Measurements from ENCODE around the gene NRL. TPM values are rescaled to one million over a fixed set of nuclear protein-coding genes. Genes with fewer than 3 reads are reported as not detected.

Gene NRL
- total RNA-seq, 1 experiment from 2014 or later: 0.66 TPM

DNA sequence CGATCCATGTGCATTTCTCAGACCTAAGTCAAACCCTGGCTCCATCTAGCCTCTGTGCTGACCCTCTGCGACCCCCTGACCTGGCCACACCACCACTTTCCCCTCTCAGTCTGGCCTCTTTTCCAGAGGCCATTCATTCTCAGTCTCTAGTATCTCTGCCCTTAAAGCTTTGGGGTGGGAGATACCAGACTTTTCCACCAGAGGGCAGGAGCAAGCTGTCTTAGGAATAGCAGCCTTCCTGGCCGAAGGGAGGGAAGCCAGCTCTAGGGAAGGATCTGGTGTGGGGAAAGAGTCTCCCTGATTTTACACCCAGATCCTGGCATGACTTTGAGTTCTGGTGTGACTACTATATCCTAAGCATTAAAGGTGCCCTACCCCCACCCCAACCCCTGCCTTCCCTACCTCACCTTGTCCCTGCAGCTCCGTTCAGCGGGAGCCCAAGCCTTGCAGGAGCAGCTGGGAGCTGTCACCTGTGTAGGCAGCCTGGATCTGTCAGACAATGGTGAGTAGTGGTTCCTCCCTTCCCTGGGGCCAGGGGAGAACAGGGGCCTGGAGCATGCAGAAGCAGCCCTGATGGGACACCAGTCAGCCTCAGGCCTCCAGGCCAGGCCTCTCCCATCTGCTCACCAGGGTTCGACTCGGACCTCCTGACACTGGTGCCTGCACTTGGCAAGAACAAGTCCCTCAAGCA, 56.3 kb downstream of the NRL start:
- no peaks in the 10 kb centered on the region for H4K20me1 ChIP-seq (ENCODE audit: insufficient read depth)
- ATAC-seq: peak; percentile 92
- no peaks in the 10 kb centered on the region for H3K9me3 ChIP-seq (ENCODE audit: control insufficient read depth in 1 of 2, insufficient read depth in 1 of 2, low read depth in 1 of 2, low read length in 2 of 2)
- H3K4me1 ChIP-seq (ENCODE audit: control insufficient read depth in 1 of 2, insufficient read depth in 2 of 2, low read length in 2 of 2): peaks cover 0 to 3% of the 10 kb centered on the region in 2 experiments; a peak in 1 of 4 replicates
- no peak overlapping the region for H2AFZ ChIP-seq (ENCODE audit: low read depth, low read length, poor library complexity, severe bottlenecking)
- no peak overlapping the region for H3K4me2 ChIP-seq (ENCODE audit: low read length)
- BruUV-seq (replicated peaks): no TSS peak
- no peaks in the 10 kb centered on the region for H3K9me2 ChIP-seq (ENCODE audit: insufficient read depth)
- intact Hi-C loops (cut with micrococcal nuclease): loop anchor here (1.0 to 5.0 kb wide), 5 partner anchors 32 to 239 kb away; partner anchors contain the start of genes DHRS1, IRF9 and NOP9
- H3K27me3 ChIP-seq (ENCODE audit: insufficient read depth, low read length): no peaks in the 10 kb centered on the region
- no peak overlapping the region for H3K4me3 ChIP-seq (replicated peaks in 1 of 2; ENCODE audit: low read depth in 1 of 2, low read length in 2 of 2)
- CTCF ChIA-PET: interaction anchor here (0.7 to 5.7 kb wide), 20 partner anchors 8 to 250 kb away, joined by 3 to 149 read pairs (median 6); partner anchors contain the start of genes CHMP4A, CIDEB, CPNE6 and DCAF11
- TF ChIP-seq RAD21 (IDR thresholded peaks at IDR 0.05; ENCODE audit: low read depth) (peak; percentile 95), YY1 (IDR thresholded peaks at IDR 0.05; ENCODE audit: extremely low read depth, insufficient replicate concordance, low read depth, low read length) (peak; percentile 11), CBX3 (IDR thresholded peaks at IDR 0.05; ENCODE audit: low read depth) (no peak)
- TF ChIP-seq, protein P1, sequence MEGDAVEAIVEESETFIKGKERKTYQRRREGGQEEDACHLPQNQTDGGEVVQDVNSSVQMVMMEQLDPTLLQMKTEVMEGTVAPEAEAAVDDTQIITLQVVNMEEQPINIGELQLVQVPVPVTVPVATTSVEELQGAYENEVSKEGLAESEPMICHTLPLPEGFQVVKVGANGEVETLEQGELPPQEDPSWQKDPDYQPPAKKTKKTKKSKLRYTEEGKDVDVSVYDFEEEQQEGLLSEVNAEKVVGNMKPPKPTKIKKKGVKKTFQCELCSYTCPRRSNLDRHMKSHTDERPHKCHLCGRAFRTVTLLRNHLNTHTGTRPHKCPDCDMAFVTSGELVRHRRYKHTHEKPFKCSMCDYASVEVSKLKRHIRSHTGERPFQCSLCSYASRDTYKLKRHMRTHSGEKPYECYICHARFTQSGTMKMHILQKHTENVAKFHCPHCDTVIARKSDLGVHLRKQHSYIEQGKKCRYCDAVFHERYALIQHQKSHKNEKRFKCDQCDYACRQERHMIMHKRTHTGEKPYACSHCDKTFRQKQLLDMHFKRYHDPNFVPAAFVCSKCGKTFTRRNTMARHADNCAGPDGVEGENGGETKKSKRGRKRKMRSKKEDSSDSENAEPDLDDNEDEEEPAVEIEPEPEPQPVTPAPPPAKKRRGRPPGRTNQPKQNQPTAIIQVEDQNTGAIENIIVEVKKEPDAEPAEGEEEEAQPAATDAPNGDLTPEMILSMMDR (IDR thresholded peaks at IDR 0.05 in 2 of 3, conservative IDR thresholded peaks at IDR 0.05 in 1 of 3; ENCODE audit: borderline replicate concordance in 1 of 3, insufficient read depth in 1 of 3, low read depth in 2 of 3, low read length in 2 of 3): peak; percentile 72 to 89 (median 87); a peak in 5 of 6 replicates
- POLR2A ChIA-PET: interaction anchor here (0.6 to 4.0 kb wide), 5 partner anchors 34 to 102 kb away, joined by 3 to 38 read pairs (median 9); partner anchors contain the start of genes DCAF11, IRF9, NRL and PCK2
- no peaks in the 10 kb centered on the region for H3K36me3 ChIP-seq (ENCODE audit: control insufficient read depth in 1 of 2, insufficient read depth in 2 of 2, low read length in 2 of 2)
- no peaks in the 10 kb centered on the region for H3K79me2 ChIP-seq (ENCODE audit: insufficient read depth, low read length)
- no peak overlapping the region for H3K9ac ChIP-seq (ENCODE audit: low read length)
- H3K27ac ChIP-seq (ENCODE audit: low read depth, low read length): no peak overlapping the region
- RAD21 ChIA-PET (ENCODE audit: low non-redundant PET in 1 of 2, low total read pairs in 2 of 2, uncharacterized antibody in 2 of 2, unreplicated experiment in 2 of 2): interaction anchor here (0.7 to 3.0 kb wide), 12 partner anchors 30 to 250 kb away, joined by 3 to 35 read pairs (median 4); partner anchors contain the start of genes PCK2 (in 2 of the 2), CIDEB (in 1 of the 2), DCAF11 (in 1 of the 2) and NRL (in 1 of the 2)
- no peak for DNase-seq (ENCODE audit: low read depth, low spot score)

All from HCT116 (cell line).